Astrocyte of the spinal cord (primary cell): ENCODE measurements around the gene PEX1.
A peak's percentile ranks its signal among the peaks of the same experiment; 100 is the strongest.

Experiments
- DNase-seq: peaks from one replicate; pipeline ENCODE4 v3.0.0; 2011; ENCODE audit warnings: low read depth, low spot score
- H3K4me3 ChIP-seq: 2 replicates; pipeline ENCODE4 v1.5.1; 2011; ENCODE audit warnings: low read depth, mild to moderate bottlenecking, low read length, moderate library complexity
- CTCF ChIP-seq: IDR thresholded peaks from 2 replicates; pipeline ENCODE4 v1.5.1; 2012; ENCODE audit warnings: low read depth, mild to moderate bottlenecking, low read length, inconsistent platforms
- in situ Hi-C: cut with HindIII; loops from 2 replicates; pipeline ENCODE4 v1.10.0; 2017; ENCODE audit warnings: low sequenced_read_pairs

Gene PEX1

GRCh38 chr7:92528958-92529264 lies 591 bp upstream of the PEX1 start:
- H3K4me3 ChIP-seq, result peak overlapping the region; percentile 93
- TF ChIP-seq CTCF, result no peak
- in situ Hi-C loops, result no loop called here
- DNase-seq, result no peak

GRCh38 chr7:92527300-92528187 lies 776 bp downstream of the PEX1 start:
- TF ChIP-seq CTCF, result peak; percentile 12
- in situ Hi-C loops, result no loop called here
- H3K4me3 ChIP-seq, result peak overlapping the region; percentile 61
- peak; percentile 54 for DNase-seq

- H3K4me3 ChIP-seq, result no peak overlapping the region
- no peak for DNase-seq
- in situ Hi-C loops, result no loop called here
- TF ChIP-seq CTCF, result no peak
These were observed 5.2 kb downstream of the PEX1 start for GRCh38 chr7:92523110-92523509.

- TF ChIP-seq CTCF, result no peak
- H3K4me3 ChIP-seq, result no peak overlapping the region
- DNase-seq, result no peak
- in situ Hi-C loops, result no loop called here
These were observed 8.3 kb downstream of the PEX1 start for GRCh38 chr7:92520024-92520423.

- no peak overlapping the region for H3K4me3 ChIP-seq
- in situ Hi-C loops, result no loop called here
- DNase-seq, result peak; percentile 5
- no peak for TF ChIP-seq CTCF
These were observed 10.7 kb downstream of the PEX1 start for GRCh38 chr7:92517631-92518030.

GRCh38 chr7:92513167-92513902 lies 15.0 kb downstream of the PEX1 start:
- in situ Hi-C loops, result no loop called here
- DNase-seq, result no peak
- H3K4me3 ChIP-seq, result no peak overlapping the region
- TF ChIP-seq CTCF, result no peak
